SU-DHL-6 (cell line): ENCODE data around the gene LMOD2.

Experiments
- EZH2phosphoT487 ChIP-seq: fragments of 200-600 bp; sonication (generic), shearing (Covaris generic); conservative IDR thresholded peaks from 2 replicates; pipeline ENCODE4 v1.6.1; 2018; ENCODE audit warnings: mild to moderate bottlenecking, antibody characterized with exemption, low read length, moderate library complexity, mixed read lengths
- TF ChIP-seq, protein P1 (sequence below): fragments of 200-600 bp; sonication (generic); IDR thresholded peaks from one replicate; pipeline ENCODE4 v1.5.1; 2017; ENCODE audit warnings: antibody characterized with exemption, mild to moderate bottlenecking, low read length, moderate library complexity; ENCODE audit not compliant: insufficient read depth, poor library complexity, severe bottlenecking

DNA sequence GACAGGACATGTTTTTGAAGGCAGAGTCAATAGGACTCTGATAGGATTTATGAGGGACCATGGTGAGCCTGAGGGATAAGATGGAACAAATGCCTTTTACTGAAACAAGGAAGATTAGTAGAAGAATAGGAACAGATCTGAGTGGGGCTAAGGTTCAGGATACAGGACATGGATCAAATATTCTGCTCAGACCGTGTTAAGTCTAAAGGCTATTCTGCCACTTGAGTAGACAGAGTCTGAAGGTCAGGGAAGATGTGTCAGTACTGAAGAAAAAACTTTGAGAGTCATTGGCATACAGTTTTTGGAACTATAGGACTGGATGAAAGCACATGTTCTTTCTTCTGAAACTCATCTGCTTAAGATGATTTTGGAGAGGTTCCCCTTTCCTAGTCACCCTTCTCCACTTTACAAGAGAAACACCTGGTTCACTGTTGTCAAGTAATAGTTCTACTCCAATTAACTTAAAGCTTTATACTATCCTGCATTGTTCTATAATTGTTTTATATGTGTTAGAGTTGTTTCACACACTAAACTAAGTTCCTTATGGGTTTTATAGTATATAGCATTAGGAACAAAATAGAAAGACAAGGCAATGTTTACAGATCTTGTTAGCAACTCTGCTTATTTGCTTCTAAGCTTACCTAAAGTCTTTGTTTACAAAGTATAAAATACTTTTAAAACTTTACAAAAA, 49.7 kb downstream of the LMOD2 start:
- TF ChIP-seq, protein P1, sequence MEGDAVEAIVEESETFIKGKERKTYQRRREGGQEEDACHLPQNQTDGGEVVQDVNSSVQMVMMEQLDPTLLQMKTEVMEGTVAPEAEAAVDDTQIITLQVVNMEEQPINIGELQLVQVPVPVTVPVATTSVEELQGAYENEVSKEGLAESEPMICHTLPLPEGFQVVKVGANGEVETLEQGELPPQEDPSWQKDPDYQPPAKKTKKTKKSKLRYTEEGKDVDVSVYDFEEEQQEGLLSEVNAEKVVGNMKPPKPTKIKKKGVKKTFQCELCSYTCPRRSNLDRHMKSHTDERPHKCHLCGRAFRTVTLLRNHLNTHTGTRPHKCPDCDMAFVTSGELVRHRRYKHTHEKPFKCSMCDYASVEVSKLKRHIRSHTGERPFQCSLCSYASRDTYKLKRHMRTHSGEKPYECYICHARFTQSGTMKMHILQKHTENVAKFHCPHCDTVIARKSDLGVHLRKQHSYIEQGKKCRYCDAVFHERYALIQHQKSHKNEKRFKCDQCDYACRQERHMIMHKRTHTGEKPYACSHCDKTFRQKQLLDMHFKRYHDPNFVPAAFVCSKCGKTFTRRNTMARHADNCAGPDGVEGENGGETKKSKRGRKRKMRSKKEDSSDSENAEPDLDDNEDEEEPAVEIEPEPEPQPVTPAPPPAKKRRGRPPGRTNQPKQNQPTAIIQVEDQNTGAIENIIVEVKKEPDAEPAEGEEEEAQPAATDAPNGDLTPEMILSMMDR = no peak
- no peak for TF ChIP-seq EZH2phosphoT487
